ENCODE measurements around the gene TRAPPC13.

- TF ChIP-seq CTCF (IDR thresholded peaks at IDR 0.05; ENCODE audit: low read depth, low read length), result no peak
- no peak for TF ChIP-seq MAX (IDR thresholded peaks at IDR 0.05; ENCODE audit: low read depth, low read length)
- TF ChIP-seq POLR2A (IDR thresholded peaks at IDR 0.05; ENCODE audit: extremely low read depth, insufficient read length), result no peak
Observed at GRCh38 chr5:65651144-65651543, 26.3 kb downstream of the TRAPPC13 start.
